GM18505 (cell line): ENCODE measurements around the gene ICA1L.
"Not testable (repeated sequence)": the region's sequence is repeated elsewhere in the genome, so short reads cannot be mapped to it uniquely, and the experiment has no call there.

ENCODE experiments used
- ATAC-seq: cut with Tn5 transposase; IDR thresholded peaks from one replicate; pipeline ENCODE4 v1.9.1; 2021; ENCODE audit not compliant: unreplicated experiment
- POLR2A ChIP-seq: IDR thresholded peaks from 4 replicates; pipeline ENCODE4 v1.6.1; 2011; ENCODE audit warnings: borderline replicate concordance; ENCODE audit not compliant: insufficient read depth, insufficient read length; ENCODE audit errors: extremely low read depth

The ICA1L gene

DNA sequence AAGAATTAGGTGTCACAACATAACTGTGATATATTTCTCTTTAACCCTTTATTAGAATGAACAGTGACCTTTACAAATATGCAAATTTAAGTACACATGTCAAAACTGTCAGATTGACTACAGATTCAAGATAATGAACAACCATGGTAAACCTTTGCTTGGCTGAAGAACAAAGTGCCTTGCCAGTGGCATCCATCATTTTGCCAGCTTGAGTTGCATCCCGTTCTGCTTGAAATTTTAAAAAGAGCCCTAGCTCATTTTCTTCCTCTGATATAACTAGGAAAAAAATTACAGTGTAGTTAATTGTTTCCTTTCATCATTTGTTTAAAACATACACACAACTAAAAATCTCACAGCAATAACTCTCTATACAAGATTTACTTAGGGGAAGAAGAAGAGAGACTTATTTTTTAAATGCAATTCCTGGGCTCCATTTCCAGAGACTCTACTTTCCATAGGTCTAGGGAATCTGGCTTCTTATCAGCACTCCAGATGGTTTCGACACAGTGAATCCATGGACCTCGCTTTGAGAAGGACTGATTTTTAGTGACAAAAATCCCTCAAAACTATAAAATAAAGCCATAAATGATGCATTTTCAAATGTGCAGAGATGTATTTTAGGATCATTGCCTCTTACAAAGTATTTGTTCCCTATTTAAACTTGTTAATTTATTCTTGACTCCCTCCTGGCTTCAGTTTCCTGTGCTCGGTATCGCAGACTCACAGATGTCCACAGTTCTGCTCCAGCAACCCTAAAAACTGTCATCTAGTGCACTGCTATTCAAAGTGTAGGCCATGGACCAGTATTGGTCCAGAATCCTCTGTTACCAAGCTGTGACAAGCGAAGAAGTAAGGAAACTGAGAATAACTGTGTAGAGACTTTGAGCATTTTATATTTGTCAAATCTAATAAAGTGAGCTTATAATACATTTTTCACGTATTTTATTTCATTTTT, 50.1 kb downstream of the ICA1L start:
- ATAC-seq: no peak
- no peak for TF ChIP-seq POLR2A

GRCh38 chr2:202818321-202818720, 53.2 kb downstream of the ICA1L start:
- ATAC-seq: no peak
- TF ChIP-seq POLR2A: no peak

DNA sequence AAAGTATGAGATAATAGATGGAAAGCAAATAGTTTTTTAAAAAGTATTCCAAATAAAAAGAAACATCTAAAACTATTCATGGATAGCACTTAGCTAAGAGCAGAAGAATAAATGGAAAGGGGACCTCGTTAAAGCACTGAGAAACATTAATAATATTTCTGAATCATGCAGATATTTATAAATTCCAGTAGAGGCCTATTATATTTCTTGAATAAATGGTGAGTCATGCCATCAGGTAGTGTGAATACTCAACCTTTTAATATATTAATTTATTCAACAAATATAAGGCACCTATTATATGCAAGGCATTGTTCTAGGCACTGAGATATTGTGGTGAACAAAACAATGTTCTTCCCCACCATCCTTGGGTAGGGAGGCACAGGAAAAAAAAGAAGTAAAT, 53.8 kb downstream of the ICA1L start:
- no peak for ATAC-seq
- TF ChIP-seq POLR2A: no peak

GRCh38 chr2:202815548-202816360, 55.8 kb downstream of the ICA1L start:
- TF ChIP-seq POLR2A: no peak
- ATAC-seq: no peak

- no peak for ATAC-seq
- no peak for TF ChIP-seq POLR2A
Measured at GRCh38 chr2:202814226-202814625, 57.3 kb downstream of the ICA1L start.

DNA sequence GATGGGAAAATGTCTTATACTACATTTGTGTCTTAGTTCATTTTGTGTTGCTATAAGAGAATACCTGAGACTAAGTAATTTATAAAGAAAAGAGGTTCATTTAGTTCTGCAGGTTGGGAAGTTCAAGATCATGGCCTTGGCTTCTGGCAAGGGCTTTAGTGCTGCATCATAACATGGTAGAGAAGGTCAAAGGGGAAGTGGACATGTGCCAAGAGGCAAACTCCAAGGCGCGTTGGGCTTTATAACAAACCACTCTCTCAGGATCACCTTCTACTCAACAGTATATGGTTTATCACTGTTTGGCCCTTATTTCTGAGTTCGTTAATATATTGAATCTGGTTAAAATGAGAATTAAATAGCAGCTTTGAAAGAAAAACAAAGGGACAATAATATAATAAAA, 58.2 kb downstream of the ICA1L start:
- ATAC-seq: no peak
- no peak for TF ChIP-seq POLR2A

DNA sequence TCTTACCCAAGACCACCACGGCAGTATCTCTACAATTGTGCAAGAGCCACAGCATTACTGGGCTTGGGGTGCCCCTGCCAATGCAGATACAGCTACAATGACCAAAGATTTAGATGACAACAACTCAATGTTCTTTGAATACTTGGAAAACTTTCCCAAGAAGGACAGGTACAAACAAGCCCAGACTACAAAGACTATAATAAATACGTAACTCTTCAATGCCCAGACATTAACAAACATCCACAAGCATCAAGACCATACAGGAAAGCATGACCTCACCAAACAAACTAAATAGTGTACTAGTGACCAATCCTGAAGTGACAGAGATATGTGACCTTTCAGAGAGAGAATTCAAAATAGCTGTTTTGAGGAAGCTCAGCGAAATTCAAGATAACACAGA, 62.8 kb downstream of the ICA1L start:
- no peak for TF ChIP-seq POLR2A
- no peak for ATAC-seq

DNA sequence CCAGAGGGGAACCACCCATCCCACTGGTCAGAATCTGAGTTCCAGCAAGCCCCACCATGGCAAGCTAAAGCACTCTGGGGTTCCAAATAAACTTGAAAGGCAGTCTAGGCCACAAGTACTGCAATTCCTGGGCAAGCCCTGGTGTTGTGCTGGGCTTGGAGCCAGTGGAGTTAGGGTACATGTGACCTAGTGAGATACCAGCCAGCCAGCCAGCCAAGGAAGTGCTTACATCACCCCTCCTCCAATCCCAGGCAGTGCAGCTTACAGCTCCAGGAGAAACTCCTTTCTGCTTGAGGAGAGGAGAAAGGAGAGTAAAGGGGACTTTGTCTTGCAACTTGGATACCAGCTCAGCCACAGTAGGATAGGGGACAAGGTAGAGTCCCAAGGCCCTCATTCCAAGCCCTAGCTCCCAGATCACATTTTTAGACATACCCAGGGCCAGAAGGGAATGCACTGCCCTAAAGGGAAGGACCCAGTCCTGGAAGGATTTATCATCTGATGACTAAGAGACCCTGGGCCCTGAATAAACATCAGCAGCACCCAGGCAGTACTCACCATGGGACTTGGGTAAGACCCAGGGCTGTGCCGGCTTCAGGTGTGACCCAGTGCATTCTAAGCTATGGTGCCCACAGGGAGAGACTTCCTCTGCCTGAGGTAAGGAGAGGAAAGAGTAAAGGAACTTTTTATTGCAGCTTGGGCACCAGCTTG, 64.0 kb downstream of the ICA1L start:
- not testable (repeated sequence) for ATAC-seq

- ATAC-seq: not testable (repeated sequence)
Measured at GRCh38 chr2:202805911-202806310, 65.7 kb downstream of the ICA1L start.

GRCh38 chr2:202797944-202798343, 73.6 kb downstream of the ICA1L start:
- no peak for ATAC-seq
- TF ChIP-seq POLR2A: no peak

DNA sequence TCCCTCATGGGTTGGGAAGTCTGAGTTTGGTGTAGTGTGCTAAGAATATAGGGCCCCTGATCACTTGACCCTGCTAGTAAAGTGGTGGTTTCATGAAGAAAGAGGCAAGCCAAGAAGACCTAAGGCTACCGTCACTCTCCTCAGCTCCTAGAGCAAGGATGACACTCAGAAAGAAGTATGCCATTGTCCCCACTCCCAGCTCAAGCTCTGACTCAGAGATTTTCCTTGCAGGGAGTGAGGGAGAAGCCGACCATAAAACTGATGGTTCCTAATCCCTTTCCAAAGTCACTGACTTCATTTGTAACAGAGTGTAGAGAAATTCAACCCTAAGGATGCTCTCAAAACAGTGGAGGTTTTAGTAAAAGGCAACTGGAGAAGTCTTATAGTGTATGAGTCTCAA, 80.9 kb downstream of the ICA1L start:
- ATAC-seq: no peak
- no peak for TF ChIP-seq POLR2A

- no peak for TF ChIP-seq POLR2A
- no peak for ATAC-seq
Measured at GRCh38 chr2:202786842-202787241, 84.7 kb downstream of the ICA1L start.

DNA sequence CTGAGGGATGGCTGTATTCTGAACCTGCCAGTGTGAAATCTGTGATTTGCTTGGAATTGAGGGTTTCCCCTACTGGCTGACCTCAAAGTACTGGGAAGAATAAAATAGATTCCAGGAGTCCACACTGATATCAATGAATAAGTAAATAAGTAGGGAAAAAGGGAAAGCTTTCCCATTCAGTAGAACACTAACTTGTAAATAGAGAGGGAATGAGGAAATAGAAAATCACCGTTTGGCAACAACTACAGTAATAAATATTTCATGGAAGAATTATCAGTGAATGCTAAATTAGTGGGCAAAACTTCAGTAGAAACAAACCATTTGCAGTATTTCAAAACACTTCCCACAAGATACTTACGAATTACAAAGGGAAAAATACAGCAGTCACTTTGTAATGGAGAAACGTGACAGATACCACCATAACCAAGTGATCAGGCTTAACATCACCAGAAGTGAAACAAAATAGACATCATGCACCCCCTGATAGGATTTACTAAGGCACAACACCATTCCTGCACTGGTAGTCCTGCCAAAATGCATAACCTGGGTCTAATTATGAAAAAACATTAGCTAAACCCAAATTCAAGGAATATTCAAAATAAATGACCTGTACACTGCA, 88.5 kb downstream of the ICA1L start:
- TF ChIP-seq POLR2A: no peak
- ATAC-seq: no peak

DNA sequence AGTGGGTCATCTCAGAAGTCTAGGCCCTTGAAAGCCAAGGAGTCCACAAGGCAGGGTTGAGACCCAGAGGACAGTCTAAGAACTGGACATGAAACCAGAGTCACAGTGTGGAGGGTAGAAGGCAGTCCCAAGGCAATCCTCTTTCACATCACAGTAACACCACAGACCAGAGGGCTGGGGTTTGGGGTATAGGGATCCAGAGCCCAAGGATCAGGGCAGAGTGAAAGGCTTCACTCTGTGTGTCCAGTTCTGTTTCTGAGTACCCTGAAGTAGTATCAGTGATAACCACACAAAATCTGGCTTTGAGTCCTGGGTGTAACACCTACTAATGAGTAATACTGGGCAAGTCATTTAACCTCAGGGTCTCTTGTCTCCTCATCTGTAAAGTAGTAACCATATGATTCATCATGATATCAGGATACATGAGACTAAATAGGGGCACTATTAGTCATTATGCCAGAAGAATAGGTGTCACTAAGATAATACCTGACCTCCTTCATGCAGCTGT, 91.0 kb downstream of the ICA1L start:
- ATAC-seq: peak; percentile 88
- no peak for TF ChIP-seq POLR2A

GRCh38 chr2:202778217-202778616, 93.3 kb downstream of the ICA1L start:
- no peak for TF ChIP-seq POLR2A
- no peak for ATAC-seq
